Cardiac ventricle fibroblast (primary cell): ENCODE data around the gene DKKL1. TPM values are rescaled to one million over a fixed set of nuclear protein-coding genes. Genes with fewer than 3 reads are reported as not detected.

Experiments used
- total RNA-seq: library from RNA; depleted of rRNA; stranded (reverse); fragments of >200 nt; gene quantifications from 2 replicates; pipeline ENCODE4 v1.2.3, GENCODE V29; 2015

The DKKL1 gene
- total RNA-seq: 0.50 TPM in 1 of 2 replicates, not detected in the other

DNA sequence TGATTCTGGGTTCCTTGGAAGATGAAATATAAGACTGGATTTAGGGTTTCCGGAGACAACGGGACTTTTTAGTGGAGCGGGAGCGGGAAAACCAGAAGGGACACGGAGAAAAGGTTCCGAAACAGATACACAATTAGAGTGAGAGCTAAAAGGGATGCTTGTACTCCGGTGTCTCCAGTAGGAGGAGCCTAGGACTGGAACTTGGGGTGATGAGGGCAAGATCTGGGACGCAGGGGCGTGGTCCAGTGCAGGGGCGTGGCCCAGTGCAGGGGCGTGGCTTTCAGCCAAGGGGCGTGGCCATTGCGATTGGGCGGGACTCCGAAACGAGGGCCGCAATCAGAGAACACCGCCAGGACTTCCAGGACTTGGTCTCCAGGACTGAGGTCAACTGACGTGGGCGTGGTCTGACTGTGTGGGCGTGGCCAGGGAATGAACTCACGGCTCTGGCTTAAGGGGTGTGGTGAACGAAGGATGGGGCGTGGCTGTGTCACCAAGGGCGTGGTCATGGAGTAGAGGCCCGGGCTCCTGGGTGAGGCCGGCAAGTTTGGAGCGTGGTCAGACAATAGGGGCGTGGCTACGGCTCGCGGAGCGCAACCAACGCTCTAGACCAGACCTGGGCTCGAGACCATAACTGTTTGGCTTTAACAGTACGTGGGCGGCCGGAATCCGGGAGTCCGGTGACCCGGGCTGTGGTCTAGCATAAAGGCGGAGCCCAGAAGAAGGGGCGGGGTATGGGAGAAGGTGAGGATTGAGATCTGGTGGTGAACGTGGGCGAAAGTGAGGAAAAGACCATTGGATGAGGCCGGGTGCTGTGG, at the start of gene DKKL1:
DKKL1 (plus strand) TSS at position 610 of the 815 bp plus-strand sequence; CDS start at position 732, 122 bp downstream.

DNA sequence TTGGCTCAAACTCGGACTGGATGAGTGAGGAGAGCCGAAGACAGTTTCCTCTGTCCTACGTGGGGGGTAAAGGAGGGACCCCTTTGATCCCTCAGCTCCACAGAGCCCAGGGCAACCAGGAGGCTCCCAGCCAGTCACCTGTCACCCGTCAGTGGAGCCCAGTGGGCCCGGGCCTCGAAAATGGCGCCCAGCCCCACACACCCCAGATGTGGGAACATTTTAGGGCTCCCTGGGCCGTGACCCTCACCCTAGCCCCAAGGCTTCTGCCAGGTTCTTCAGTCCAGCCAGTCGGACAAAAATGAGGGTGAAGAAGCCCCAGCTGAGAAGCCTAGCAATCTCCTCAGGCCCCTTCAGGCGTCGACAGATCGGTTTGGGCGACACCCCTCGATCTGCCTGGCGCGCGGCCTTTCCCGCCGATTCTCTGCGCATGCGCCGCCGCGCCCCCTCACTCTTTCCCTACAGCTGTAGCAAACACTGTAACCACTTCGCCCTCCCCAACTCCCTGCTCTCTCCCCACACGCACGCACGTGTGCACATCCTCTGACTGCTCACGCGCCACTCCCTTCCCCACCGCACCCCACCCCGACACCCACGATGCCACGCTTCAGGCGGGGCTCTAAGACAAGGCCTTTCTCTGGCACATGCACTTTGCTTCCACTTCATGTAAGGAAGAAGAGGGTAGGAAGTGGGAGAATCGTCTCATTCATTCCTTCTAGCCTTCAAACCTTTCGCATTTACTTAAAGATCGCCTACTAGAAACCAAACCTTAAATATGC, 38.7 kb upstream of the DKKL1 start, which contains the start of gene SLC6A16:
SLC6A16 (minus strand) TSS at position 391 of the 776 bp plus-strand sequence. CDS start 13,844 bp downstream, outside the sequence.

DNA sequence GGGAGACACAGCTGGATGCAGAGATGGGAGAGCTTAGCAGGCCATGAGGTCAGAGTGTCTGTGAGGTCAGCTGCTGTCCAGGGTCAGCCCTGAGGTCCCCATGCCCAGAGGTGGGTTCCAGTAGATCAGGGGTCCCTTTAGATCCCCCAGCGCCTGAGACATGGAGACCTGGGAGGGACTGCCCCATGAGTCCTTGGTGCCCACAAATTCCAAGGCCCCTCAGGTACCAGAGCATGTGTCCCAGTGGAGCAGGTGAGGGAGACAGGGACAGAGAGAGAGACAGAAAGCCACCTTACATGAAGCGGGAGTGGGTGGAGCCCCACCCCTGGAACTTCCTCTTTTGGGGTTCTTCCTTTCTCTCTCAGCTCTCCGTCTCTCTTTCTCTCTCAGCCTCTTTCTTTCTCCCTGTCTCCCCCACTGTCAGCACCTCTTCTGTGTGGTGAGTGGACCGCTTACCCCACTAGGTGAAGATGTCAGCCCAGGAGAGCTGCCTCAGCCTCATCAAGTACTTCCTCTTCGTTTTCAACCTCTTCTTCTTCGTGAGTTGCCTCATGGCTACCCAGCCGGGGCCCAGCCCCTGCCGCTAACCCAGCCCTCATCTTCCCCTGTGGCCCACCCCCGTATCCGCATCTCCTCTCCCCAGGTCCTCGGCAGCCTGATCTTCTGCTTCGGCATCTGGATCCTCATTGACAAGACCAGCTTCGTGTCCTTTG, 28.4 kb upstream of the DKKL1 start, which contains the start of gene CD37:
CD37 (plus strand) TSS at position 336 of the 713 bp plus-strand sequence; CDS start at position 471, 135 bp downstream.

DNA sequence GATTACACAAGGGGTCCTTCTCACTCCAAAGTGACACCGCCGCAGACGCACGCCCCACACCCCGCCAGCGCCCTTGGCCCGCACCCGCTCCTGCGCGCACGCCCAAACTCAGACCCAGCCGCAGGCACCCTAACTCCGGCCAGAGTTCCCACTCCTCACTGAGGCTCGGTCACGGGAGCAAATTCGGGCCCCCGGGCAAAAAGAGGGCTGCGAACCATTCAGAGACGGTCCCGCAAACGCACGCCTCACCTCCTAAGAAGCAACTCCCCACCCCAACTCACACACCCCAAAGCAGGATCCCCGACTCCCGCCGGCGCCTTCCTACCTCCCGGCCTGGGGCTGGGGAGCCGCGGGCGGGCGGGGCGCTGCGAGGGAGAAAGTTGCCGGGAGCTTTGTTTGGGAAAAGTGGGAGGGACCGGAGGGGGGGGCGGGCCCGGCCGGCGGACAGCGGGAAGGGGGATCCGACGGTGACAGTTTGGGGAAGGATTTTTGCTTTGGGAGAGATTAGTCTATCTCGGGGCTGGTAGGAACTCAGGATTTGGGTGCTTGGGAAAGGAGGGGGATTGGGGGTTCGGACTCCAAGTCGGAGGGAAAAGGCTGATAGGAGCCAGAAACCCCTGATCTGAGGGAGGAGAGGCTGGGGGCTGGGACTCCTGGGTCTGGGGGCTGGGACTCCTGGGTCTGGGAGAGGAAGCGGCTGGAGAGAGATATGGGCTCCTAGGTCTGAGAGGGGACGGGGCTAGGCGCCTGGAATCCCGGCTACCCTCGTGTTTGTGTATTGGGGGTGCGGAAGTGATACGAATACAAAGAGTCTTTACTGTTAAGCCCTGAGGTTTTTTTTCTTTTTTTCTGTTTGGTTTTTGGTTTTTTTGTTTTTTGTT, 1.4 kb upstream of the DKKL1 start, which contains the start of gene TEAD2:
TEAD2 (minus strand) TSS at position 369 of the 881 bp plus-strand sequence. CDS start 2,341 bp downstream, outside the sequence.

DNA sequence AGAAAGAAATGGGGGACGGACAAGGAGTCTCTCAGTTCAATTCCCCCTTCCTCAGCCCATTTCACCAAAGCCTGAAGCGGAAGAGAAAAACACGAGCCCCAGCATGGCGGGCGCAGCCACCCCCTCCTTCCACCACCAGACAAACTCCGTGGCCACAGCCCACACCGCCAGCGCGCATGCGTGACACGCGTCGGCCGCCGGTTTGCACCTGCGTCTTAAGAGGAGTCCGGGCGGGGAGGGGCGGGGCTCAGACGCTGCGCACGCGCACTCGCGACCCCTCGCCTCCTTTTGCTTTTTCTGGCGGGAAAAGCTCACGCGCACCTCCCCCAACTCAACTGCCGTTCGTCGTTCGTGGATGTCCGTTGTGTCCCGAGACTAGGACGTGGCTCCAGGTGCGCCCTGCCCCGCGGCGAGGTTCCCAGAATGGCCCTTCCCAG, 24.3 kb downstream of the DKKL1 start, which contains the start of gene KASH5:
KASH5 (plus strand) TSS at position 314 of the 437 bp plus-strand sequence. CDS start 2,635 bp downstream, outside the sequence.

DNA sequence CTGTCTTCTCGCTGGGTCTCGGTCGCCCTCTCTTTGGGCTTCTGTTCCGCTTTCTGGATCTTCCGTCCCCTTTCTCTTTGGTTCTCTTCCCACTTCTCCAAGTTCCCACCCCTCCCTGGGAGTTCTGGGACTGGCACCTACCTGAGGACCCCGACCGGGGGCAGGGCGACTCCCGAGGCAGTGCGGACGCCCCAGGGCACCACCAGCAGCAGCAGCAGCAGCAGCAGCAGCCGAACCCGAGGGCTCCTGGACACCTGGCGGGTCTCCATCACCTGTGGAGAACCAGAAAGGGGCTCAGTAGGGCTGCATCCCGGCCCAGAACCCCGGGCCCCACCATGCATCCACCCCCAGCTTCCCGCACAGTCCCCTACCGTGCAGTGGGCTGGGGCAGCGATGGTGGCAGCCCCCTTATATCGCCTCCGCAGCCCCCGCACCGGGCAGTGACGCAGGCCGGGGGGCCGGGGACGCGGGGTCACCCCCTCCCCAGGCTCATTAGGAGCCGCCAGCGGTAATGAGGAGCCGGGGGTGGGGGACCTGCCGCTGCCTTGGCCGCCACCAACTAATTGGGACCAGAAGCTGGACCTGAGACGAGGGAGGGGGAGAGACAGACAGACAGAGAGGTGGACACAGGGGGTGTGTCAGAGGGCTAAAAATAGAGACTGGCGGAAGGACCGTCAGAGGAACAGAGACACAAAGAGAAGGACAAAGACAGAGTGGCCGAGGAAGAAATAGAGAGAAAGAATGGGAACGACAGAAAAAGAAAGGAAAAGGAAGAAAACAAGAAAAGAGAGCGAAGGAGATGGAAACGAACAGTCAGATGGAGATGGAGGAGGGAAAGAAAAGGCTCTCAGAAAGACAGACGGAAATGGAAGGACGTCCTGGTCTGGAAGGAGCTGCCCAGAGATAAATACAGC, 59.7 kb downstream of the DKKL1 start, which contains the start of gene PTH2:
PTH2 (minus strand) TSS at position 371 of the 914 bp plus-strand sequence; CDS start at position 269, 102 bp downstream.

Other genes starting within 250 kb of the DKKL1 start
- gene LIN7B, start 249.5 kb upstream of the DKKL1 start, total RNA-seq: 5.1 and 7.6 TPM in 2 replicates
- gene C19orf73, start 244.7 kb upstream of the DKKL1 start, total RNA-seq: 0.25 and 2.7 TPM in 2 replicates
- 1.9 and 3.9 TPM in 2 replicates for gene PPFIA3, start 244.3 kb upstream of the DKKL1 start, total RNA-seq
- not detected in 2 replicates for gene HRC, start 208.5 kb upstream of the DKKL1 start, total RNA-seq
- 11.8 and 14.5 TPM in 2 replicates for gene TRPM4, start 206.1 kb upstream of the DKKL1 start, total RNA-seq
- gene SLC6A16, start 38.7 kb upstream of the DKKL1 start, total RNA-seq: 0.19 TPM in 1 of 2 replicates, not detected in the other
- gene CD37, start 28.5 kb upstream of the DKKL1 start, total RNA-seq: not detected in 2 replicates
- 15.7 and 18.6 TPM in 2 replicates for gene TEAD2, start 1.5 kb upstream of the DKKL1 start, total RNA-seq
- not detected in 2 replicates for gene KASH5, start 24.4 kb downstream of the DKKL1 start, total RNA-seq
- gene PTH2, start 59.6 kb downstream of the DKKL1 start, total RNA-seq: not detected in 2 replicates
- gene GFY, start 61.5 kb downstream of the DKKL1 start, total RNA-seq: not detected in 2 replicates
- not detected in 2 replicates for gene SLC17A7, start 77.7 kb downstream of the DKKL1 start, total RNA-seq
- gene PIH1D1, start 87.9 kb downstream of the DKKL1 start, total RNA-seq: 53.4 and 57.2 TPM in 2 replicates
- 36.9 and 95.8 TPM in 2 replicates for gene ALDH16A1, start 89.3 kb downstream of the DKKL1 start, total RNA-seq
- 3.9 and 8.8 TPM in 2 replicates for gene FLT3LG, start 110.3 kb downstream of the DKKL1 start, total RNA-seq
- gene RPL13A, start 123.7 kb downstream of the DKKL1 start, total RNA-seq: 2,736 and 3,240 TPM in 2 replicates
- 5,849 and 6,378 TPM in 2 replicates for gene RPS11, start 132.6 kb downstream of the DKKL1 start, total RNA-seq
- gene FCGRT, start 148.8 kb downstream of the DKKL1 start, total RNA-seq: 141 and 188 TPM in 2 replicates
- 300 and 343 TPM in 2 replicates for gene RCN3, start 164.1 kb downstream of the DKKL1 start, total RNA-seq
- 48.8 and 54.8 TPM in 2 replicates for gene NOSIP, start 216.7 kb downstream of the DKKL1 start, total RNA-seq
- 0.29 and 3.6 TPM in 2 replicates for gene PRRG2, start 217.4 kb downstream of the DKKL1 start, total RNA-seq
- 11.5 and 12.4 TPM in 2 replicates for gene PRR12, start 227.3 kb downstream of the DKKL1 start, total RNA-seq